DMS53 (cell line): ENCODE data around the gene HID1.

Experiments used
- DNase-seq: peaks from one replicate; lab custom pipeline; 2025; lab: John Stamatoyannopoulos, UW

Gene HID1

DNA sequence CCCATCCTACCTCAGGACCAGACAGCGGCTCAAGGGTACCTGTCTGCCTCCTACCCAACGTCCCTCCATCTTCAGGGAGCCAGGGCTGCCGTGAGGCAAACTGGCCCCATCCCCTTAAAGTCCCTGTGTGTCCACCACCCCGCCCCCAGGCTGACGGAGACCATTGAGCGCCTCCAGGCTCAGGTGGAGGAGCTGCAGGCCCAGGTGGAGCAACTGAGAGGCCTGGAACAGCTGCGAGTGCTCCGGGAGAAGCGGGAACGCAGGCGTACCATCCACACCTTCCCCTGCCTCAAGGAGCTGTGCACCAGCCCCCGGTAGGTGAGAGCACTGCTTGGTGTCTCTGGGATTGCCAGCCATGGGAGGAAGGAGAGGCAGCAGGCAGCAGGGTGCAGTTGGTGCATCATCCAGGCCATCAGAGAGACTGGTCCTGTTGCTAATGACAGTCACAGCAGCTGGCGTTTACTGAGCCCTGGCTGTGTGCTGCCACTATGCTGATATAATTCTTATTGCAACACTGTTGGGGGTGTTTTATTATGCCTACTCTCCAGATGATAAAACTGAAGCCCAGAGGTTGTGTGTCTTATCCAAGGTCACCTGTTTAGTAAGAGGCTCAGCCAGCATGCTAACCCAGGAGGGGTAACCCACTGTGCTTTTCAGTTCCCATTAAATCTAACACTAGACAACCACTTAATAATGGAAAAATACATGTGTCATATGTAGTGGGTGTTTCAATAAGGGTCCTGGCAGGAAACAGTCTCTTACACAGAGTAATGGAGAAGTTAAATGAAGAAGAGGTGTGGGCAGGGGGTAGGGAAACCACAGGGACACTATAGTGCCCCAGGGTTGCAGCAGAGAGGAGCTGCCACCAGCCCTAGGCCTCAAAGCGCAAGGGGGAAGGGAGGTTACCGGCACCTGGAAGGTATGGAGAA, 29.6 kb upstream of the HID1 start:
- no peak for DNase-seq

- no peak for DNase-seq
Measured at GRCh38 chr17:74999523-74999922, 27.0 kb upstream of the HID1 start.

DNA sequence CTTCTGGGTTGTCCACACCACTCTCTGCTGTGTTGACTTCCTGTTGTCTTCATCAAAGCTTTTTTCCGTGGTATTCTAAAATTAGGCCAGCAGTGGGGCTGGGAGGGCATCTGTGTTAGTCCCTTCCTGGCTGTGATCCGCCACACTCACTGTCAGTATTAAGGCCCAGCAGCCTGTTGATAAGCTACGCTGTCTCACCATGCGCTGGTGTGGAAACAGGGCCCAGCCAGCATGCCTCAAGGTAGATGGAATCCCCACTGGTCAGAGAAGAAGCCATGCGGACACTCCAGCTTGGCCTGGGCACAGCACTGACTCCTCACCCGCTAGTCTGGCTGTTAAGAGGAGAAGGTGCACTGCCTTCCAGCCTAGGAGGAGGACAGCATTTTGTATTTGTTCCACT, 26.2 kb upstream of the HID1 start:
- DNase-seq, result no peak

DNA sequence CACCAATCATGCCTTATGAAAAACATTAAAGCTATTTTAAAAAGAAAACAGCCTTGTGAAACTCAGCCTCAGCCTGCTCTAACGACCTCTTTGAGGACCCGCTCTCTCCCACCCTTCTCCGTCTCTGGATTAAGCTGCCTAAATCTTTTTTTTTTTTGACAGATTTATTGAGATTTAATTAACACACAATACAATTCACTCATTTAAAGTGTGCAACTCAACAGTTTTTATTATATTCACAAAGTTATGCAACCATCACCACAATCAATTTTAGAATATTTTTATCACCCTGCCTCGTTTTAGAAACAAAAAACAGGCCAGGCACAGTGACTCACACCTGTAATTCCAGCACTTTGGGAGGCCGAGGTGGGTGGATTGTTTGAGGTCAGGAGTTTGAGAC, 23.3 kb upstream of the HID1 start:
- no peak for DNase-seq

DNA sequence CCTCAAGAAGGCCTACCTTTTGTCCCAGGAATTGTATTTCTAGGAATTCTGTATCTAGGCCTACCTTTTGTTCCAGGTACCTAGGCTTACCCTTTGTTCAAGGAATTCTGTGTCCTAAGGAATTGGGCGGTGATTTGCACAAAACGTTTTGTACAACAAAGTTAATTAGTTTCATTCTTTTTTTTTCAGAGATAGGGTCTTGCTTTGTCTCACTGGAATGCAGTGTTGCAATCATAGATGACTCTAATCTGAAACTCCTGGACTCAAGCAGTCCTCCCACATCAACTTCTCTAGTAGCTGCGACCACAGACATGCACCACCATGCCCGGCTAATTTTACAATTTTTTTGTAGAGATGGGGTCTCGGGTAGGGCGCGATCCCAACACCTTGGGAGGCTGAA, 21.9 kb upstream of the HID1 start:
- no peak for DNase-seq

GRCh38 chr17:74992223-74992622, 19.7 kb upstream of the HID1 start:
- no peak for DNase-seq

DNA sequence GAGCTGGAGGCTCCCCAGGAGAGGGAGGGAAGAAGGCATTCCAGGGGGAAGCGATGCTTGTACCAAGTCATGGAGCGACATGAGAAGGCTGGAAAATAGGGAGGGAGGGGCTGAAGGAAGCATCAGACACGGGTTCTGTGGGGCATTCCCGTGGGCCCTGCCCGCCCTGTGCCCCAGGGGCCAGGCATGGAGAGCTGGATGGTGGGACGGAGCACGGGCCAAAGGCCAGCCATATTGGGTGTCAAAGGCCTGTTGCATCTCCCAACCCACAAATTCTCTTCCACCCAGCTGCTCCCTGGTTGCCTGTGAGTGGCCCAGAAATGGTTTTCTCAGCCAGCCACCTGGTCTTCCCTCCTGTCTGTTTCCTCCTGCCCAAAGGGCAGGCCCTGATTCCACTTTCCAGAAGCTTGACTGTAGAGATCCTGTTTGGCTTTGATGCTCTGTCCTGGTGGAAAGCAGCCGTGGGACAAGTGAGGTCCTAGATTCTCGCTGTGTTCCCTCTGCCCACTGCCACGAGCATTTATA, 18.1 kb upstream of the HID1 start:
- no peak for DNase-seq

GRCh38 chr17:74987909-74988711, 15.6 kb upstream of the HID1 start:
- DNase-seq, result peak; percentile 76

- DNase-seq, result peak; percentile 97
Measured at GRCh38 chr17:74987418-74987908, 14.9 kb upstream of the HID1 start, which contains the start of gene CDR2L. Gene CDR2L (plus strand): TSS chr17:74987632. CDS start chr17:74988044, 412 bp downstream.

- no peak for DNase-seq
Measured at GRCh38 chr17:74986206-74986576, 13.6 kb upstream of the HID1 start.

GRCh38 chr17:74982663-74983313, 10.2 kb upstream of the HID1 start:
- DNase-seq, result peak; percentile 80

GRCh38 chr17:74981979-74982662, 9.6 kb upstream of the HID1 start:
- peak; percentile 96 for DNase-seq

DNA sequence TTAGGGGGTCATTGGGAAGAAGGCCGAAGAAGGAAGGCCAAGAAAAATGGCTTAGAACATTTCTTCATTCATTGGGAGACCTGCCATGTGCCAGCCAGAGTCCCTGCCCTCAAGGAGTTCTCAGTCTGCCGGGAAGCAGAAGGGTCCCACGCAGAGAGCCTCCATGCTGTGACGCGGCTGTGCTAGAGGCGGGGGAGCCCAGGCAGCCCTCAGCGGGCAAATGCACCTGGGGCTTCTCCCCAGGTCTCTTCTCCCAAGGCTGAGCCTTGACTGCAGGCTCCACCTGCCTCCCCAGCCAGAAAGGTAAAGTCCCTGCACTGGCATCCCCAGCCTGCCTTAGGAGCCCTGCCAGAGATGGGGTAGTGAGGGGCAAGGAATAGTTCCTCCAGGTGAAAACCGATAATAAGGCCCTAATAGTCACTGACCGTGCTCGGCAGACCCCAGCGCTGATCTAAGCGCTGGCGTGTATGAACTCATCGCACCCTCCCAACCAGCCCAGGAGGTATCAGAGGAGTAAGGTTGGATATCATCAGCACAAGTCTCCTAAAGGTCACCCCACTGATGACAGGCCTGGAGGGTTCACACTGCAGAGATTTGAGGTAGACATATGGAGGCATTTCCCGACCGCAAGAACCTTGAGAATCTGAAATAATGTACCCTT, 8.9 kb upstream of the HID1 start:
- no peak for DNase-seq

GRCh38 chr17:74979408-74980146, 7.0 kb upstream of the HID1 start:
- no peak for DNase-seq

DNA sequence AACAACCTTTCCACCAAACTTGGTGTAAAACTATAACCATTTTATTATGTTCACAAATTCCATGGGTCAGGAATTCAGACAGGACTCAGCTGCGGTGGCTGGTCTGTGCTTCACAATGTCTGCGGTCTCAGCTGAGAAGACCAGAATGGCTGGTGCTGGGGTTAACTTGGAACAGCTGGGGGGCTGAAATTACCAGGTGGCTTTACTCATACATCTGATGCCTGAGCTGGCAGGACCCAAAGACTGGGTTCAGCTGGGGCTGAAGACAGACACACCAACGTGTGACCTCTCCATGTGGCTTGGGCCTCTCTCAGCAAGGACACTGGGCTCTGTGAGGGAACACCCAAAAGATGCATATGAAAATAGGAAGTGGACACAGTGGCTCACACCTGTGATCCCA, 5.7 kb upstream of the HID1 start:
- DNase-seq, result no peak

- no peak for DNase-seq
Measured at GRCh38 chr17:74977802-74978201, 5.2 kb upstream of the HID1 start.

DNA sequence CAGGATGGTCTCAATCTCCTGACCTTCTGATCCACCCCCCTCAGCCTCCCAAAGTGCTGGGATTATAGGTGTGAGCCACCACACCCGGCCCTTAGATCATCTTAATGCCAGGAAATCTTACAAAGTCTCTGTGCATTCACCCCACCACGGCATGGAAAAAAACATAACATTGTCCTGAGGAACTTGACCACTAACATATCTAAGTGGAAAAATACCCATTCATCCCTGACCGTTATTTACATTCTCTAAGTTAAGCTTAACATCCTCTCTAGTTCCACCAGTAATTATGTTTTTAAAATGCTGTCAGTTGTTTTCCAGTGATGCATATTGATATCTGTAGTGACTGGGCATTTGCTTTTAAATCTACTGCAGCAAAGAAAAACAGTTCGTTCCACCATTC, 3.4 kb upstream of the HID1 start:
- no peak for DNase-seq

DNA sequence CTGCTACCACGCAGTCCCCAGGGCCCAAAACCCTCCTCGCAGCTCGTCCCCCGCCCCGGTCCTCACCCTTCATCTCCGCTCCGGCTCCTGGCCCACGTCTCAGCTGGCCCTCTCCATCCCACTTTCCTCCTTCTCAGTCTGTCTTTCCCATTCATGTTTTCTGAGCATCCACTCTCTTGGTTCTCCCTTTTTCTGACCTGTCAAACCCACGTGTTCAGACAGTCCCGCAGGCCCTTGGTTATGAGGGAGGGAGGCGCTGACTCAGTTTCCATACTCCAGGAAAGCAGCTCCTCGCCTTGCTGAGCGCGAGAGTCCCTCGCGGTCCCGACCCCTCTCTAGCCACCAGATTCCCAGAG, 392 bp upstream of the HID1 start:
- DNase-seq, result no peak

- no peak for DNase-seq
Measured at GRCh38 chr17:74971842-74972106, 785 bp downstream of the HID1 start.

GRCh38 chr17:74971069-74971841, 1.3 kb downstream of the HID1 start:
- no peak for DNase-seq
